GM18499 (cell line): Measurements from ENCODE around the gene PKD2L2.
"Not testable (repeated sequence)": the region's sequence is repeated elsewhere in the genome, so short reads cannot be mapped to it uniquely, and the experiment has no call there.

Source experiments
- ATAC-seq: cut with Tn5 transposase; IDR thresholded peaks from one replicate; pipeline ENCODE4 v1.9.1; 2021; ENCODE audit warnings: moderate number of reproducible peaks; ENCODE audit not compliant: insufficient read depth, unreplicated experiment

PKD2L2 gene

GRCh38 chr5:137945825-137946224, 56.6 kb downstream of the PKD2L2 start:
- no peak for ATAC-seq

DNA sequence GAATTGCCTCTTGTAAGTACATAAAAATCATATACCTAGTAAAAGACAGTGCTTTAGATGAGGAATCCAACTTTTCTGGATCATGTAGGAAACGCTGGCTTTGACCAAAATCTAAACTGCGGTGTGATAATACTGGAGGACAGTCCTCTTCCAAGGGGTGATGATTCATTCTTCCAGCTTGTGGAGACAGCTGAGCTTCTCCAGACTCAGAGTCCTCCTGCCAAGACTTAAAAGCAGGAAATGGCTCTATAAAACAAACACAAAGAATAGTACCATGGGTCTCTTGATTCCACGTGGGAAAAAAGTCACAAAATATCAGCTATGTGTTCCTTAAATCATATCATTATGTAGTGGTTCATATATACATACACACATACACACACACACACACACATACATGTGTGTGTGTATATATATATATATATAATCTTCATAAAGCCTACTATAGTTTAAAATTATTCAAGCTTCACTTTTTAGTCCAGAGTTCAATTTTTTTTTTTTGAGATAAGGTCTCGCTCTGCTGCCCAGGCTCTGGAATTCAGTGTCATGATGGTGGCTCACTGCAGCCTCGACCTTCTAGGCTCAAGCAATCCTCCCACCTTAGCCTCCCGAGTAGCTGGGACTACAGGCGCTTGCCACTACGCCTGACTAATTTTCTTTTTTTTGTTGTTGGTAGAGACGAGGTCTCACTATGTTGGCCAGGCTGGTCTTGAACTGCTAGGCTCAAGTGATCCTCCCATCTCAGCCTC, 65.0 kb downstream of the PKD2L2 start:
- ATAC-seq: no peak

GRCh38 chr5:137957948-137958347, 68.7 kb downstream of the PKD2L2 start:
- no peak for ATAC-seq

GRCh38 chr5:137959488-137959887, 70.2 kb downstream of the PKD2L2 start:
- no peak for ATAC-seq

- ATAC-seq: no peak
Measured at GRCh38 chr5:137960141-137960540, 70.9 kb downstream of the PKD2L2 start.

DNA sequence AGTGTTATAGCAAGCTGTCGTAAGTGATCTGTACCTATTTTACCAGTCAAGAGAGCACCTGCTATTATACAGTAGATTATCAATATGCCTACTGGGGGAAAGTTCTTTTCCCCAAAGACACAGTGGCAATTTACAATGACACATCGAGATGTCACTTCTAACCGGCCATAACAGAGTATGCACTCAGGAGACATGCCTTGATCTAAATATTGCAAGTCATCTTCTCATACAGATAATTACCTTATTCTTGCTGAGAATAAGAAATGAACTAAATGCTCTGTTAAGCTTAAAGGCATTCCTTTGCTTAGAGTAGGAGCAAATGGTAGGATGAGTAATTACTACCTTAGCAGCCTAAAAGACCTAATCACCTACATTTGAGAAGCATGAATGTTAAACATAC, 71.6 kb downstream of the PKD2L2 start:
- ATAC-seq: no peak

DNA sequence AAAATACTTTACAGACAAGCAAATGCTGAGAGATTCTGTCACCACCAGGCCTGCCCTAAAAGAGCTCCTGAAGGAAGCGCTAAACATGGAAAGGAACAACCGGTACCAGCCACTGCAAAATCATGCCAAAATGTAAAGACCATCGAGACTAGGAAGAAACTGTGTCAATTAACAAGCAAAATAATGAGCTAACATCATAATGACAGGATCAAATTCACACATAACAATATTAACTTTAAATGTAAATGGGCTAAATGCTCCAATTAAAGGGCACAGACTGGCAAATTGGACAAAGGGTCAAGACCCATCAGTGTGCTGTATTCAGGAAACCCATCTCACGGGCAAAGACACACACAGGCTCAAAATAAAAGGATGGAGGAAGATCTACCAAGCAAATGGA, 81.1 kb downstream of the PKD2L2 start:
- not testable (repeated sequence) for ATAC-seq

GRCh38 chr5:137975208-137975607, 86.0 kb downstream of the PKD2L2 start:
- ATAC-seq: no peak

DNA sequence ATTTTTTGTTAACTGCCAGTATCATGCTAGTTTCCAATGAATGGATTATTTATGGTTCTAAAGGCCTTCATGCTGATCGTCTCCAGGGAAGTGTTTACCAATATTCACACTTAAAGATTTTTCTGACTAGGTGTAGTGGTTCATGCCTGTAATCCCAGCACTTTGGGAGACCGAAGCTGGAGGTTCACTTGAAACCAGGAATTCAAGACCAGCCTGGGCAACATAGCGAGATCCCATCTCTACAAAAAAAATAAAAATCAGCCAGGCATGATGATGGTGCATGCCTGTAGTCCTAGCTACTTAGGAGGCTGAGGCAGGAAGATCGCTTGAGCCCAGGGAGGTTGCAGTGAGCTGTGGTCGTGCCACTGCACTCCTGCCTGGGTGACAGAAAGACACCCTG, 100.2 kb downstream of the PKD2L2 start:
- ATAC-seq: no peak
